HG03097 (cell line): ENCODE results near the gene WDR70.
"Not testable (repeated sequence)": the region's sequence is repeated elsewhere in the genome, so short reads cannot be mapped to it uniquely, and the experiment has no call there.

Experiments used
- ATAC-seq: cut with Tn5 transposase; IDR thresholded peaks from one replicate; pipeline ENCODE4 v1.9.1; 2021; ENCODE audit not compliant: unreplicated experiment, low FRiP score

WDR70 gene

DNA sequence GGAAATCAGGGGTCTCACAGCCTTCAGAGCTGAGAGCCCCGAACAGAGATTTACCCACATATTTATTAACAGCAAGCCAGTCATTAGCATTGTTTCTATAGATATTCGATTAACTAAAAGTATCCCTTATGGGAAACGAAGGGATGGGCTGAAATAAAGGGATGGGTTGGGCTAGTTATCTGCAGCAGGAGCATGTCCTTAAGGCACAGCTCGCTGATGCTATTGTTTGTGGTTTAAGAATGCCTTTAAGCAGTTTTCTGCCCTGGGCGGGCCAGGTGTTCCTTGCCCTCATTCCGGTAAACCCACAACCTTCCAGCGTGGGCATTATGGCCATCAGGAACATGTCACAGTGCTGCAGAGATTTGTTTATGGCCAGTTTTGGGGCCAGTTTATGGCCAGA lies 74.1 kb downstream of the WDR70 start:
- ATAC-seq: not testable (repeated sequence)

GRCh38 chr5:37454402-37455055 lies 75.4 kb downstream of the WDR70 start:
- not testable (repeated sequence) for ATAC-seq

DNA sequence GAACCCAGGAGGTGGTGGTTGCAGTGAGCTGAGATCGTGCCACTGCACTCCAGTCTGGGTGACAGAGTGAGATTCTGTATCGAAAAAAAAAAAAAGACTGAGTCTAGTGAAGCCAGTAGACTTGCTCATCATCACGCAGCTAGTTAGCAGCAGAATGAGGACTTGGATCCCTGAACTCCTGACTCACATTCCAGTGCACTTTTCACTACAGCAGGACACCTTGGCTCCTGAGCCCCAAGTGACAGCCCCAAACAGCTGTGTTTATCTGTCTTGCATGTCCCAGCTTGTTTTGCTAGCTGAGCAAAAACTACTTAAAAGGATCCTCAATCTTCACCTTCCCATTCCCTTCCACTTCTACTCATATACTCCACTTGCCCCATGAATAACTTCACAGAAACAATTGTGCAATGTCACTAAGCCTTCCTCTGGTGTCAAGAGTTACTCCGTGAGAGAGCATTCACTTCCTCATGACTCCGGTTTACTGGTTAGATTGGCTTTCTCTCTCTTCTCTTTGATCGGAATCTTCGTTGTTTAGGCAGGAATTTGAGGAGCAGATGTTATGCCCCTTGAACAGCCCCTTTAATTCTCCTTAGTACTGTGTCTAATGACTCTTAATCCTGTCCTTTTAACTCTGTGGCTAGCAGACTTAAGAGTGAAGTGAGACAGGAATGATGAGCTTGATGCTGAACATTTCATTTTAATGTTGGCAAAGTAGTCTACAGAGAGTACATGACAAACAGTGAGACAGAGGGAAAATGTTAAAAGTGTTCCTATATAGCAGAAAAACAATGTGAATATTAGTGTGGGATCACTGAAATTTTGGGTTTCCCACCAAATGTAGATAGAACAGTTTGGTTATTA lies 84.3 kb downstream of the WDR70 start:
- not testable (repeated sequence) for ATAC-seq

- not testable (repeated sequence) for ATAC-seq
These were observed 85.5 kb downstream of the WDR70 start for GRCh38 chr5:37464581-37464980.

DNA sequence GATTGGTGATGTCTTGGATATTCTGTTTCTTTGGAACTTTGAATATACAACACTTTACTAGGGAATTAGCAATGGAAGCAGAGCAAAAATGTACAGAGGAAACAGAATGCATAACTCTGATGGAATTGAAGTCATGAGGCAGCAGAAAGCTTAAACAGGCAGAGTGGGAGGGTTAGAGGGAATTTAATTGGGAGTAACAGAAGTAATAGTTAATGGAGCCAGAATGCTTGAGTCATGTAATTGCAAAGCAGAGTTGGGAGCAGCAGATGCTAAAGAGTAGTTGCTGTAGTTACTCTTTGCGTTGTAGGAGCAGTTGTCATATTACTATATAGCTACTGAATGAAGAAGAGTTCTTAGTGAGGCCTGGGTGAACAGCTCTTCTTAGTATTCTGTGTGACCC lies 90.3 kb downstream of the WDR70 start:
- ATAC-seq: not testable (repeated sequence)

GRCh38 chr5:37471666-37472197 lies 92.6 kb downstream of the WDR70 start:
- ATAC-seq: no peak

DNA sequence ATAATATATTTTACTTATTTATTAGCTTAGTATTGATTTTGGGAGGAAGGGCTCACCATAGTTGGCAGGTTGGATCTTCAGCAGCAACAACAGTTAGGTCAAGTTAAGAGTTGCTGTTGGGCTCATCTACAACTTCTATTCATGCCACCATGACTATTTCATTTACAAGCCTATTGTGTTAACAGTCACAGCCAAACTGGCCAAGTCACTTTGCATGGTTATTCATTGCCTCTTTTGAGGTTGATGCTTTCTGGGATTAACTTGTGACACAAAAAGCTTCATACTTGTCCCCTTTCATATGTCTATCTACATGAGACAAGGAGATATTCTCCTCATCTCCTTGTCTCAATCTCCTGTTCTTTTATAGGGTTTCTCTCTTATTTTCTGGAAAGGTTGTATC lies 98.3 kb downstream of the WDR70 start:
- ATAC-seq: no peak

DNA sequence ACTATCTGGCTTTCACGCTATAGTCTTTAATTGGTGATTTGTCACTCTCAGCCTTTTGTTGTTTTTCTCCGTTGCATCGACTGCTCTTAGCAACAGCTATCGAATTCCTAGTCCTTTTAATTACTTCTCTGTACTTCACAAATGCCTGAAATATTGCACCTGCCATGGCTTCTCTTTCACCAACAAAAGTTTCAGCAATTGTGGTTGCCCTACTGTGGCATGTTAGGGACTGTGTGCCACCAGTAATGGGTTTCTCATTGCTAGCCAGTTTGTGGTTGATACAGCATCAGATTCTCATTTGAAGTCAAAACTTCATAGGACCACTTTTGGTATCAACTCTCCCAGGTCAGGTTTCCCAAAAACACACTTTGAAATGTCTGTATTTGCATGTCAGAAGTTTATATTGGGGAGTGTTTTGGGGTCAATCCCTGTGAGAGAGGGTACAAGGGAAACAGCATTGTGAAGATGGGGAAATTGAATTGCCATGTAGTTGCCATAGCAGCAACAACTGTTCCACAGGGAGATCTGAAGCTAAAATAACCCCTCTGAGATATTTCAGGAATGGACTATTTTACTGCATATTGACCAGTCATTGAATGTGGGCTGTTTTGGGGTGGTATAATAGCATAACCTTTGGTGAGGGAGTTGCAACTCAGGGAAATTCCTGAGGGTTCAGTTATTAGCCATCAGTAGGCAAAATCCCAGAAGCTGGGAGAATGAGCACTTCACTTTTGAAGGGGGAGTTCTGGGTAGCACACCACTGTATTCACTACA lies 99.2 kb downstream of the WDR70 start:
- no peak for ATAC-seq

DNA sequence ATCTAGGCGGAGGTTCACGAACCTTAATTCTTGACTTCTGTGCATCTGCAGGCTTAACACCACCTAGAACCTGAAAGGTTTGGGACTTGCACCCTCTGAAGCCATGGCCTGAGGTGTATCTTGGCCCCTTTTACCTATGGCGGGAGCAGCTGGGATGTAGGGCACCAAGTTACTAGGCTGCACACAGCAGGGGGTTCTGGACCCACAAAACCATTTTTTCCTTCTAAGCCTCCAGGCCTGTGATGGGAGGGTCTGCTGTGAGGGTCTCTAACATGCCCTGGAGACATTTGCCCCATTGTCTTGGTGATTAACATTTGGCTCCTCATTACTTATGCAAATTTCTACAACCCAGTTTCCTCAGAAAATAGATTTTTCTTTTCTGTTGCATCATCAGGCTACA lies 102.3 kb downstream of the WDR70 start:
- not testable (repeated sequence) for ATAC-seq

- no peak for ATAC-seq
These were observed 111.1 kb downstream of the WDR70 start for GRCh38 chr5:37490120-37490810.

DNA sequence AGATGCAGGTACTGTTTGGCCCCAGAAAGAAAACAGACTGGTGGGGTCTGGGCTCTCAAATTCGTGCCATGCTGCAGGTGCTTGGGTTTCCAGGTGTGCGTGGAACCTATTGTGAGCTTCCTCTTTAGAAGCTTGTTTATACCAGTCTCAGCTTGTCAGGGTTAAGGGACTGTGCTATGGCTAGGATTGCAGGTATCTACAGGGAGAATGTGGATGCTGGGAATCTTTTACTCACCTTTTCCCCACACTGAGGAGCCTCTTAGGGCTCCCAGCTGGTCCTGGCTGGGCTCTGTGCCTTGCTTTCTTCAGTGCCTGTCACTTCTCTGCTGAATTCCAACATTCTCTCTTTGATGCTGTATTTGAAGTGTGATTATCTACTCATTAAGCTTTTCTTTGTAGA lies 111.8 kb downstream of the WDR70 start:
- ATAC-seq: no peak

GRCh38 chr5:37492778-37493555 lies 113.8 kb downstream of the WDR70 start:
- no peak for ATAC-seq

GRCh38 chr5:37494756-37495155 lies 115.6 kb downstream of the WDR70 start:
- no peak for ATAC-seq

GRCh38 chr5:37495210-37495609 lies 116.1 kb downstream of the WDR70 start:
- ATAC-seq: no peak

GRCh38 chr5:37495668-37496347 lies 116.7 kb downstream of the WDR70 start:
- ATAC-seq: no peak

GRCh38 chr5:37496902-37497445 lies 117.9 kb downstream of the WDR70 start:
- ATAC-seq: no peak

DNA sequence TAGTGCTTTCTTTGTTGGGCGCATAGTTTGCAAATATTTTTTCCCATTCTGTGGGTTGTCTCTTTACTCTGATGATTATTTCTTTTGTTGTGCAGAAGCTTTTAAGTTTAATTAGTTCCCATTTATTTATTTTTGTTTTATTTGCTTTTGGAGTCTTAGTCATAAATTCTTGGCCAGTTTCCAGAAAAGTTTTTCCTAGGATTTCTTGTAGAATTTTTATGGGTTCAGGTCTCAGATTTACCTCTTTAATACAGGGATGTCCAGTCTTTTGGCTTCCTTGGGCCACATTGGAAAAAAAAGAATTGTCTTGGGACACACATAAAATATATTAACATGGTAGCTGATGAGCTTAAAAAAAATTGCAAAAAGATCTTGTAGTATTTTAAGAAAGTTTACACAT lies 122.0 kb downstream of the WDR70 start:
- no peak for ATAC-seq

DNA sequence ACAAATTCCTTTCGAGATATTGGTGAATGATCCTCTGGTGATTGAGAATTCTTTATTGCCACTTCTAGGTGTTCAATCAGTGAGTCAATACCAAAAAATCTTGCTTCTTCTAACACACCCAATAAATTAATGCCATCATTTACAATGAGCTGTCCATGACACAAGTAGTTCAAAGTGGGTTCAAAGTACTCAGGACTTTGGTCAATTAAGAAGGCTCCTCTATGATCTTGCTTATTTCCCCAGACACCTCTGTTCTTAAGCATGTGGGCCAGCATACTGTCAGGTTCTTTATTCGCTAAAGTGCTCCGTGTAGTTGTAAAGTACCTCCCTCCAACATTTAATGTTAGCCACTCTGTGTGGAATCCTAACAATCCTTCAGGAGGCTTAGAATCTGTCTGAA lies 127.1 kb downstream of the WDR70 start:
- no peak for ATAC-seq

DNA sequence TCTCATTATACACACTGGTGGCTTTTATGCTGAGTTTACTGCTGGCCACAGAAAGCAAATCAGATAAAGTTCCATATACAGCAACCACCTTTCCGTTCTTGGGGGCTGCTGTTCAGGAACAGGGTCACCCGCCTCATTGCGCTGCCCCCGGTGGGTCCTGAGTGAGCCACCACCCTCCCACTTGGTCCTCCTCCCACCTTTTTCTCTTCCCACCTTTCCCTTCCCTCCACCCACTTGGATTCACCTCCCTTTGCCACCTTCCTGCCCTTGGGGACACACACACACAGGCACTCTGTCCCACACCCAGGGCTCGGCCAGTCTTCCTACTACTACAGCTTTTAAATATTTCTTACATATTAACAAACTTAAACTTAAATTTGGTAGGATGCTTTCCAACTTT lies 127.6 kb downstream of the WDR70 start:
- no peak for ATAC-seq
